Vagina (tissue), 2 donors: Measurements from ENCODE around the gene SRSF9. TPM values are rescaled to one million over a fixed set of nuclear protein-coding genes. Genes with fewer than 3 reads are reported as not detected.

Source experiments
- DNase-seq, 2 donors: peaks; one replicate each; pipeline ENCODE4 v3.0.0-alpha.2; 2017; ENCODE audit errors: extremely low spot score in 2 of 2
- H3K27ac ChIP-seq: fragments of 200-600 bp; sonication (generic); one replicate; pipeline ENCODE4 v1.5.1; 2019
- H3K27me3 ChIP-seq: fragments of 200-600 bp; sonication (generic); one replicate; pipeline ENCODE4 v1.5.1; 2019
- H3K36me3 ChIP-seq, 2 donors: fragments of 200-600 bp; sonication (generic); one replicate each; pipeline ENCODE4 v1.5.1; 2017 to 2019
- H3K4me1 ChIP-seq: fragments of 200-600 bp; sonication (generic); one replicate; pipeline ENCODE4 v1.5.1; 2019
- H3K4me3 ChIP-seq, 2 donors: fragments of 200-600 bp; sonication (generic); 1 replicate in 1 of 2; 2 replicates in 1 of 2; pipeline ENCODE4 v1.5.1; 2016 to 2019
- H3K9me3 ChIP-seq: fragments of 200-600 bp; sonication (generic); one replicate; pipeline ENCODE4 v1.5.1; 2019
- CTCF ChIP-seq, 3 experiments: fragments of 450-650 bp in 2 of 3; fragments of 200-600 bp in 1 of 3; sonication (generic) in 1 of 3; IDR thresholded peaks; one replicate each; pipeline ENCODE4 v1.5.1; 2017 to 2019; ENCODE audit warnings: antibody characterized with exemption in 3 of 3, mild to moderate bottlenecking in 2 of 3, moderate library complexity in 2 of 3
- POLR2A ChIP-seq, 2 donors: fragments of 450-650 bp; IDR thresholded peaks; one replicate each; pipeline ENCODE4 v1.6.1; 2017; ENCODE audit warnings: antibody characterized with exemption in 2 of 2, mild to moderate bottlenecking in 2 of 2, moderate library complexity in 2 of 2
- POLR2AphosphoS5 ChIP-seq, 2 donors: sonication (generic); formaldehyde crosslinking; IDR thresholded peaks; one replicate each; pipeline ENCODE4 v1.9.0; 2017; ENCODE audit warnings: antibody characterized with exemption in 2 of 2, mild to moderate bottlenecking in 2 of 2, low read depth in 1 of 2; ENCODE audit not compliant: insufficient read depth in 1 of 2
- intact Hi-C: fragments of 100-400 bp; cut with DNase I; formaldehyde crosslinking; loops from one replicate; pipeline ENCODE4 v1.15.1; 2023
- total RNA-seq: library from RNA; depleted of rRNA; stranded (reverse); fragments of >200 nt; gene quantifications from one replicate; pipeline ENCODE4 v1.2.3, GENCODE V29; 2016

SRSF9 gene
- total RNA-seq, 1 donor from 2014 or later = 105 TPM

GRCh38 chr12:120438495-120439198 lies 30.9 kb downstream of the SRSF9 start:
- H3K27me3 ChIP-seq = no peaks in the 10 kb centered on the region
- H3K36me3 ChIP-seq = peaks cover 0 to 20% of the 10 kb centered on the region in 2 donors
- H3K4me3 ChIP-seq = peak overlapping the region; percentile 80
- peak overlapping the region; percentile 88 for H3K27ac ChIP-seq
- TF ChIP-seq CTCF (IDR thresholded peaks at IDR 0.05) = no peak
- TF ChIP-seq POLR2AphosphoS5 (IDR thresholded peaks at IDR 0.05; ENCODE audit: insufficient read depth in 1 of 2, low read depth in 1 of 2) = no peak
- no peak for TF ChIP-seq POLR2A (IDR thresholded peaks at IDR 0.05)
- H3K9me3 ChIP-seq = no peaks in the 10 kb centered on the region
- no peak for DNase-seq
- intact Hi-C loops = no loop called here
- peaks cover 18% of the 10 kb centered on the region for H3K4me1 ChIP-seq

- peak within 1 kb of the TSS; percentile 80 for H3K4me3 ChIP-seq
- TF ChIP-seq POLR2AphosphoS5 (IDR thresholded peaks at IDR 0.05; ENCODE audit: insufficient read depth in 1 of 2, low read depth in 1 of 2) (peak; percentile 86 to 95), CTCF (IDR thresholded peaks at IDR 0.05) (no peak), POLR2A (IDR thresholded peaks at IDR 0.05) (peak in 1 of 2 donors; percentile 25)
- peak within 1 kb of the TSS; percentile 88 for H3K27ac ChIP-seq
- peaks cover 0 to 12% of the 10 kb centered on the region in 2 donors for H3K36me3 ChIP-seq
- no peaks in the 10 kb centered on the region for H3K9me3 ChIP-seq
- intact Hi-C loops = no loop called here
- peaks cover 18% of the 10 kb centered on the region for H3K4me1 ChIP-seq
- DNase-seq = peak in 1 of 2 donors; percentile 95
- H3K27me3 ChIP-seq = no peaks in the 10 kb centered on the region
Measured at GRCh38 chr12:120437735-120438494, 31.6 kb downstream of the SRSF9 start, which contains the start of gene COX6A1. Gene COX6A1, plus strand, starts transcription at chr12:120438113. Its CDS starts 14 bp downstream, at chr12:120438127.

GRCh38 chr12:120432772-120433525 lies 36.6 kb downstream of the SRSF9 start:
- intact Hi-C loops = no loop called here

GRCh38 chr12:120429368-120429767 lies 40.2 kb downstream of the SRSF9 start:
- TF ChIP-seq POLR2A (IDR thresholded peaks at IDR 0.05) (no peak), CTCF (IDR thresholded peaks at IDR 0.05) (no peak), POLR2AphosphoS5 (IDR thresholded peaks at IDR 0.05; ENCODE audit: insufficient read depth in 1 of 2, low read depth in 1 of 2) (no peak)
- no peaks in the 10 kb centered on the region for H3K27me3 ChIP-seq
- H3K4me1 ChIP-seq = no peaks in the 10 kb centered on the region
- H3K9me3 ChIP-seq = no peaks in the 10 kb centered on the region
- DNase-seq = no peak
- intact Hi-C loops = loop anchor here (5.0 kb wide), 1 partner anchor 72 kb away; no protein-coding TSS in a partner anchor
- H3K36me3 ChIP-seq = no peaks in the 10 kb centered on the region
- H3K4me3 ChIP-seq = no peak overlapping the region
- no peak overlapping the region for H3K27ac ChIP-seq

More at GRCh38 chr12:120432772-120433525, 36.6 kb downstream of the SRSF9 start:
- H3K27ac ChIP-seq = no peak overlapping the region
- no peaks in the 10 kb centered on the region for H3K4me1 ChIP-seq
- H3K27me3 ChIP-seq = no peaks in the 10 kb centered on the region
- H3K4me3 ChIP-seq = no peak overlapping the region
- no peaks in the 10 kb centered on the region for H3K36me3 ChIP-seq
- no peak for TF ChIP-seq POLR2AphosphoS5 (IDR thresholded peaks at IDR 0.05; ENCODE audit: insufficient read depth in 1 of 2, low read depth in 1 of 2)
- TF ChIP-seq CTCF (IDR thresholded peaks at IDR 0.05) = no peak
- TF ChIP-seq POLR2A (IDR thresholded peaks at IDR 0.05) = no peak
- H3K9me3 ChIP-seq = no peaks in the 10 kb centered on the region
- DNase-seq = no peak
